Amniotic epithelial cell (primary cell): ENCODE measurements around the gene DNAJC25.
"Not testable (repeated sequence)": the region's sequence is repeated elsewhere in the genome, so short reads cannot be mapped to it uniquely, and the experiment has no call there.

Source experiments
- DNase-seq: peaks from one replicate; pipeline ENCODE4 v3.0.0-alpha.2; 2010; ENCODE audit warnings: low read depth

Gene DNAJC25

GRCh38 chr9:111663301-111663823 lies 32.2 kb downstream of the DNAJC25 start:
- DNase-seq, result no peak

DNA sequence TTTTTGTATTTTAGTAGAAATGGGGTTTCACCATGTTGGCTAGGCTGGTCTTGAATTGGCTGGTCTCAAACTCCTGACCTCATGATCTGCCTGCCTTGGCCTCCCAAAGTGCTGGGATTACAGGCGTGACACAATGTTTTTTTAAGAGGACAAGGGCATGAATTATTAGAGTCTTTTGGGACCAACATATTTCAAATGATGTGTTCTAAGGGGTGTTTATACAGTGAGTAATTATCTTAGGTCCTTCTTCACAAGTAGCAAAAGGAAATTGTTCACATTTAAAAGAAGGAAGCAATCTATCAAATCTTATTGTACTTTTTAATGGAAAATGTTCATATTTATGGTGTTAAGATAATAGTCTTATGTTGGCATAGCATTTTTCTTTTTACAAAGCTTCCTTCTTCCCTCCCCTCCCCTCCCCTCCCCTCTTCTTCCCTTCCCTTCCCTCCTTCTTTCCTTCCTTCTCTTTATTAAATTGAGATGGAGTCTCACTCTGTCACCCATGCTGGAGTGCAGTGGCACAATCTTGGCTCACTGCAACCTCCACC lies 37.0 kb downstream of the DNAJC25 start:
- DNase-seq, result no peak

DNA sequence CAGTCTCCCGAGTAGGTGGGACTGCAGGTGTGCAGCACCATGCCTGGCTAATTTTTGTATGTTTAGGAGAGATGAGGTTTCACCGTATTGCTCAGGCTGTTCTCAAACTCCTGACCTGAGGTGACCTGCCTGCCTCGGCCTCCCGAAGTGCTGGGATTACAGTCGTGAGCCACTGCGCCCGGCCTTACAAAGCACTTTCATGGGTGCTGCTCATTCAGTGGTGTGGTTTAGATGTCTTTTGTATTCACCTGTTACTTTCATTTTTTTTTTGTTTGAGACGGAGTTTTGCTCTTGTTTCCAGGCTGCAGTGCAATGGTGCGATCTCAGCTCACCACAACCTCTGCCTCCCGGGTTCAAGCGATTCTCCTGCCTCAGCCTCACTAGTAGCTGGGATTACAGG lies 37.5 kb downstream of the DNAJC25 start:
- not testable (repeated sequence) for DNase-seq

DNA sequence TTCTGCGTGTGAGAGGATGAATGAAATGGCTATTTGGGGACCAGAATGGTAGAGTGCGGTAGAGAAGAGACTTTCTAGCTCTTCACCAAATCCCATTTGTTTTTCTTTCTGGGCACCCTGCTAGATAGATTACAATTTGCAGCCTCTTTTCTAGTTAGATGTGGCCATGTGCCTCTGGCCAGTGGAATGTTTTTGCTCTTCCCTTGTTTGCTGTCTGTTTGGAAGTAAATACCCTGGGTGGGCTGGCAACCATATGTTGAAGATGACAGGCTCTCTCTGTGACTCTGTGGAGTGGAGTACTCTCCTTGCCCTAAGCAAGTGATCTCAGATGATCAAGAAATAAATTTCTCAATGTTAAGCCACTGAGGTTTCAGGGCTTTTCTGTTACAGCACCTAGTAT lies 43.2 kb downstream of the DNAJC25 start:
- DNase-seq, result peak; percentile 45

- no peak for DNase-seq
Measured at GRCh38 chr9:111676116-111676515, 45.0 kb downstream of the DNAJC25 start.

GRCh38 chr9:111678293-111678692 lies 47.2 kb downstream of the DNAJC25 start:
- DNase-seq, result no peak

DNA sequence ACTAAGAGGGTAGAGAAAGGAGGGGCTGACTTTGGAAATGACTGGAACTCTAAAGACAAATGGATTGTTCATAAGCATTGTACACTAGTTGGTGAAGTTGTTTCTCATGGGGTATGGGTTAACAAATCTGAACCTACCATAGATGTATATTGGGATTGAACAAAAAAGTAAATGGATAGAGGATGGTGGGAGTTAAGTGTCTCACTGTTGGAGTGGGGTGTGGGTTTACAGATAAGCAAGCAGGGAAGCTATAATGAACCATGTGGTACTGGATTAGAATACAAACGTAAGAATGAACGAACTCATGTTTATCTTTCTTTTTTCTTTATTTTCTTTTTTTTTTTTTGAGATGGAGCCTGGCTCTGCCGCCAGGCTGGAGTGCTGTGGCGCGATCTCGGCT lies 48.1 kb downstream of the DNAJC25 start:
- DNase-seq, result no peak

GRCh38 chr9:111683392-111683791 lies 52.3 kb downstream of the DNAJC25 start:
- no peak for DNase-seq

- peak; percentile 40 for DNase-seq
Measured at GRCh38 chr9:111691672-111692329, 60.7 kb downstream of the DNAJC25 start.

- DNase-seq, result no peak
Measured at GRCh38 chr9:111696796-111697195, 65.7 kb downstream of the DNAJC25 start.

DNA sequence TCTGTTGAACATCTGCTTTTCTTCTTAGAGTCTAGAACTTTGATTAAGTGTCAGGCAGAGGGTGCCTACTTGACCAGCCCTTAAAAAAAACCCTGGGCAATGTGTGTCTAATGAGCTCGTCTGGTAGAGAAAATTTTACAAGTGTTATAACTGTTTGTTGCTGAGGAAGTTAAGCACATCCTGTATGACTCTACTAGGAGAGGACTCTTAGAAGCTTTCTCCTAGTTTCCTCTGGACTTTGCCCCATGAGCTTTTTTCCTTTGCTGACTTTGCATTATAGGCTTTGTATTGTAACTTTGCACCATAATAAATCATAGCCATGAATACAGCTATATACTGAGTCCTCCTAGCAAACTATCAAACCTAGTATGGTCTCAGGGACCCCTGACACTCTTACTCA lies 69.6 kb downstream of the DNAJC25 start:
- no peak for DNase-seq
